ENCODE data around the gene CYP4F8. TPM values are rescaled to one million over a fixed set of nuclear protein-coding genes. Genes with fewer than 3 reads are reported as not detected.

CYP4F8 gene
- total and polyA plus RNA-seq, 2 donors (not counting 1 experiment from before 2014, with no cell fraction given): not detected

- Mint-ChIP-seq H3K9me3 (ENCODE audit: insufficient read depth) (no peaks in the 10 kb centered on the region), H3K4me1 (no peaks in the 10 kb centered on the region), H3K27me3 (peaks cover 37% of the 10 kb centered on the region), H3K4me3 (no peak overlapping the region), H3K27ac (no peak overlapping the region)
- no peaks in the 10 kb centered on the region for H3K4me1 ChIP-seq (ENCODE audit: control insufficient read depth in 2 of 2, insufficient read depth in 2 of 2, low read length in 2 of 2)
- H3K9me3 ChIP-seq (ENCODE audit: control extremely low read depth in 1 of 3, control insufficient read depth in 2 of 3, insufficient read depth in 1 of 3, low read length in 2 of 3): peaks cover 0 to 8% (median 0%) of the 10 kb centered on the region in 3 donors
- TF ChIP-seq, protein P1, sequence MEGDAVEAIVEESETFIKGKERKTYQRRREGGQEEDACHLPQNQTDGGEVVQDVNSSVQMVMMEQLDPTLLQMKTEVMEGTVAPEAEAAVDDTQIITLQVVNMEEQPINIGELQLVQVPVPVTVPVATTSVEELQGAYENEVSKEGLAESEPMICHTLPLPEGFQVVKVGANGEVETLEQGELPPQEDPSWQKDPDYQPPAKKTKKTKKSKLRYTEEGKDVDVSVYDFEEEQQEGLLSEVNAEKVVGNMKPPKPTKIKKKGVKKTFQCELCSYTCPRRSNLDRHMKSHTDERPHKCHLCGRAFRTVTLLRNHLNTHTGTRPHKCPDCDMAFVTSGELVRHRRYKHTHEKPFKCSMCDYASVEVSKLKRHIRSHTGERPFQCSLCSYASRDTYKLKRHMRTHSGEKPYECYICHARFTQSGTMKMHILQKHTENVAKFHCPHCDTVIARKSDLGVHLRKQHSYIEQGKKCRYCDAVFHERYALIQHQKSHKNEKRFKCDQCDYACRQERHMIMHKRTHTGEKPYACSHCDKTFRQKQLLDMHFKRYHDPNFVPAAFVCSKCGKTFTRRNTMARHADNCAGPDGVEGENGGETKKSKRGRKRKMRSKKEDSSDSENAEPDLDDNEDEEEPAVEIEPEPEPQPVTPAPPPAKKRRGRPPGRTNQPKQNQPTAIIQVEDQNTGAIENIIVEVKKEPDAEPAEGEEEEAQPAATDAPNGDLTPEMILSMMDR (IDR thresholded peaks at IDR 0.05): no peak
- TF ChIP-seq EZH2 (IDR thresholded peaks at IDR 0.05; ENCODE audit: borderline replicate concordance, insufficient read depth, low read depth, low read length, poor library complexity, severe bottlenecking): no peak
- H3K4me3 ChIP-seq (ENCODE audit: control extremely low read depth in 1 of 5, extremely low read depth in 1 of 5, insufficient read depth in 1 of 5, low read depth in 2 of 5, low read length in 4 of 5): no peak overlapping the region
- intact Hi-C loops (cut with micrococcal nuclease): no loop called here
- H4K20me1 ChIP-seq (ENCODE audit: control insufficient read depth, insufficient read depth, low read length, poor library complexity, severe bottlenecking): no peaks in the 10 kb centered on the region
- POLR2A ChIA-PET: no interaction called here
- DNase-seq: no peak
- CTCF ChIA-PET: interaction anchor here (1.0 kb wide), 1 partner anchor 8 kb away, joined by 3 read pairs; no protein-coding TSS in a partner anchor
- no peak overlapping the region for H3K27ac ChIP-seq (ENCODE audit: low read length in 2 of 2)
- peaks cover 0 to 25% (median 0%) of the 10 kb centered on the region in 4 experiments for H3K27me3 ChIP-seq (replicated peaks in 1 of 4; ENCODE audit: control extremely low read depth in 1 of 4, control insufficient read depth in 3 of 4, insufficient read depth in 4 of 4, low read length in 3 of 4)
- no peak for ATAC-seq (ENCODE audit: low read depth)
- H2AFZ ChIP-seq (ENCODE audit: insufficient read depth, low read depth, low read length, poor library complexity, severe bottlenecking): no peak overlapping the region
- no peaks in the 10 kb centered on the region for H3K36me3 ChIP-seq (replicated peaks in 1 of 2; ENCODE audit: control extremely low read depth in 1 of 2, control insufficient read depth in 1 of 2, extremely low read depth in 1 of 2, insufficient read depth in 2 of 2, low read length in 1 of 2)
- no peaks in the 10 kb centered on the region for H3K79me2 ChIP-seq (ENCODE audit: control insufficient read depth, insufficient read depth, low read length)
- no peak overlapping the region for H3K4me2 ChIP-seq (replicated peaks; ENCODE audit: low read depth, low read length, poor library complexity, severe bottlenecking)
- WGBS (ENCODE audit: insufficient coverage): 74% methylated on average over 11 of the region's 11 CpGs
- no peak overlapping the region for H3K9ac ChIP-seq (ENCODE audit: low read length)
These were observed 8.0 kb downstream of the CYP4F8 start for GRCh38 chr19:15622991-15623390.

GRCh38 chr19:15623711-15624318 is 8.8 kb downstream of the CYP4F8 start:
- Histone ChIP-seq H4K20me1 (ENCODE audit: control insufficient read depth, insufficient read depth, low read length, poor library complexity, severe bottlenecking) (no peaks in the 10 kb centered on the region), H2AFZ (ENCODE audit: insufficient read depth, low read depth, low read length, poor library complexity, severe bottlenecking) (no peak overlapping the region), H3K4me3 (ENCODE audit: control extremely low read depth in 1 of 5, extremely low read depth in 1 of 5, insufficient read depth in 1 of 5, low read depth in 2 of 5, low read length in 4 of 5) (no peak overlapping the region), H3K4me2 (replicated peaks; ENCODE audit: low read depth, low read length, poor library complexity, severe bottlenecking) (no peak overlapping the region), H3K9ac (ENCODE audit: low read length) (no peak overlapping the region), H3K36me3 (replicated peaks in 1 of 2; ENCODE audit: control extremely low read depth in 1 of 2, control insufficient read depth in 1 of 2, extremely low read depth in 1 of 2, insufficient read depth in 2 of 2, low read length in 1 of 2) (no peaks in the 10 kb centered on the region), H3K9me3 (ENCODE audit: control extremely low read depth in 1 of 3, control insufficient read depth in 2 of 3, insufficient read depth in 1 of 3, low read length in 2 of 3) (peaks cover 0 to 8% (median 0%) of the 10 kb centered on the region in 3 donors), H3K4me1 (ENCODE audit: control insufficient read depth in 2 of 2, insufficient read depth in 2 of 2, low read length in 2 of 2) (peaks cover 0 to under 1% of the 10 kb centered on the region in 2 donors), H3K79me2 (ENCODE audit: control insufficient read depth, insufficient read depth, low read length) (no peaks in the 10 kb centered on the region), H3K27me3 (replicated peaks in 1 of 4; ENCODE audit: control extremely low read depth in 1 of 4, control insufficient read depth in 3 of 4, insufficient read depth in 4 of 4, low read length in 3 of 4) (peaks cover 0 to 31% (median 0%) of the 10 kb centered on the region in 4 experiments), H3K27ac (ENCODE audit: low read length in 2 of 2) (no peak overlapping the region)
- Mint-ChIP-seq H3K4me1 (no peaks in the 10 kb centered on the region), H3K27ac (no peak overlapping the region), H3K27me3 (peaks cover 29% of the 10 kb centered on the region), H3K9me3 (ENCODE audit: insufficient read depth) (no peaks in the 10 kb centered on the region), H3K4me3 (no peak overlapping the region)
- ATAC-seq (ENCODE audit: low read depth) (no peak), DNase-seq (no peak)
- ChIA-PET POLR2A (no interaction called here), CTCF (no interaction called here)
- intact Hi-C loops (cut with micrococcal nuclease): no loop called here
- no peak for TF ChIP-seq EZH2 (IDR thresholded peaks at IDR 0.05; ENCODE audit: borderline replicate concordance, insufficient read depth, low read depth, low read length, poor library complexity, severe bottlenecking)
- TF ChIP-seq, protein P1 (IDR thresholded peaks at IDR 0.05): no peak
- 10% methylated on average over 8 of the region's 9 CpGs for WGBS (ENCODE audit: insufficient coverage)

All from B cell (primary cell).